WTC11 (cell line): Measurements from ENCODE around the gene SLC47A2.

Experiments used
- FOXJ3 ChIP-seq: sonication (generic); formaldehyde crosslinking; IDR thresholded peaks from 2 replicates; pipeline ENCODE4 v1.9.0; 2021; ENCODE audit warnings: missing genetic modification reagents, mild to moderate bottlenecking, borderline replicate concordance
- FOXP1 ChIP-seq: sonication (generic); formaldehyde crosslinking; IDR thresholded peaks from 2 replicates; pipeline ENCODE4 v1.8.0; 2022; ENCODE audit warnings: missing genetic modification reagents, mild to moderate bottlenecking, moderate library complexity, borderline replicate concordance
- HMGA2 ChIP-seq: fragments of 250-450 bp; sonication (Bioruptor Pico); IDR thresholded peaks from 2 replicates; pipeline ENCODE4 v1.4.0; 2021; ENCODE audit warnings: mild to moderate bottlenecking, moderate library complexity
- IRF2 ChIP-seq: sonication (generic); formaldehyde crosslinking; IDR thresholded peaks from 2 replicates; pipeline ENCODE4 v1.8.0; 2022; ENCODE audit warnings: low read depth, missing genetic modification reagents, borderline replicate concordance
- JAZF1 ChIP-seq: fragments of 250-450 bp; sonication (Bioruptor Pico); IDR thresholded peaks from 2 replicates; pipeline ENCODE4 v1.9.0; 2021; ENCODE audit warnings: moderate library complexity, mild to moderate bottlenecking, inconsistent platforms
- KAT7 ChIP-seq: sonication (generic); formaldehyde crosslinking; IDR thresholded peaks from 2 replicates; pipeline ENCODE4 v1.8.1; 2023; ENCODE audit warnings: missing genetic modification reagents, mild to moderate bottlenecking, borderline replicate concordance
- TEAD4 ChIP-seq: sonication (generic); formaldehyde crosslinking; IDR thresholded peaks from 2 replicates; pipeline ENCODE4 v1.8.0; 2022; ENCODE audit warnings: mild to moderate bottlenecking, missing genetic modification reagents
- ZNF219 ChIP-seq: sonication (generic); formaldehyde crosslinking; IDR thresholded peaks from 2 replicates; pipeline ENCODE4 v1.8.0; 2023; ENCODE audit warnings: missing genetic modification reagents, mild to moderate bottlenecking, borderline replicate concordance
- ZNF423 ChIP-seq: fragments of 250-450 bp; sonication (Bioruptor Pico); IDR thresholded peaks from 2 replicates; pipeline ENCODE4 v2.1.2; 2022; ENCODE audit warnings: mild to moderate bottlenecking, moderate library complexity
- TF ChIP-seq, protein P1 (sequence below): sonication (generic); formaldehyde crosslinking; IDR thresholded peaks from 2 replicates; pipeline ENCODE4 v1.8.1; 2022; ENCODE audit warnings: mild to moderate bottlenecking, moderate library complexity, missing genetic modification reagents
- TF ChIP-seq, protein P2 (sequence below): sonication (generic); formaldehyde crosslinking; IDR thresholded peaks from 2 replicates; pipeline ENCODE4 v1.8.1; 2023; ENCODE audit warnings: mild to moderate bottlenecking, missing genetic modification reagents, moderate library complexity
- TF ChIP-seq, protein P3 (sequence below): fragments of 200-600 bp; IDR thresholded peaks from 2 replicates; pipeline ENCODE4 v1.8.0; 2022; ENCODE audit warnings: antibody characterized with exemption
- TF ChIP-seq, protein P4 (sequence below): sonication (generic); formaldehyde crosslinking; IDR thresholded peaks from 2 replicates; pipeline ENCODE4 v1.8.0; 2022; ENCODE audit warnings: mild to moderate bottlenecking, missing genetic modification reagents
- TF ChIP-seq, protein P5 (sequence below): sonication (generic); formaldehyde crosslinking; IDR thresholded peaks from 2 replicates; pipeline ENCODE4 v1.8.0; 2022; ENCODE audit warnings: mild to moderate bottlenecking, missing genetic modification reagents

DNA sequence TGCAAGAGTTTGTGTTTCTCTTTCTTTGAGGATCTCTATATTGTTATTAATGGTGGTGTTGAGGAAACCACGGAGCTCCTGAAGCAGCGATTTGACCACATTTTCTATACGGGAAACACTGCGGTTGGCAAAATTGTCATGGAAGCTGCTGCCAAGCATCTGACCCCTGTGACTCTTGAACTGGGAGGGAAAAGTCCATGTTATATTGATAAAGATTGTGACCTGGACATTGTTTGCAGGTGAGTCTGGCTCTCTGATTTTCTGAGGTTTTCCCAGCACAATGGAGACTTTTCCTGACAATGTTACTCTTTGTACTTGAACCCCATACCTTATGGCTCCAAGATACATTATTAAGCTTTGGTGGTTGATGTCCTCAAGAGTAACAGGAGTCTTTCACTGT, 60.0 kb downstream of the SLC47A2 start:
- TF ChIP-seq, protein P1, sequence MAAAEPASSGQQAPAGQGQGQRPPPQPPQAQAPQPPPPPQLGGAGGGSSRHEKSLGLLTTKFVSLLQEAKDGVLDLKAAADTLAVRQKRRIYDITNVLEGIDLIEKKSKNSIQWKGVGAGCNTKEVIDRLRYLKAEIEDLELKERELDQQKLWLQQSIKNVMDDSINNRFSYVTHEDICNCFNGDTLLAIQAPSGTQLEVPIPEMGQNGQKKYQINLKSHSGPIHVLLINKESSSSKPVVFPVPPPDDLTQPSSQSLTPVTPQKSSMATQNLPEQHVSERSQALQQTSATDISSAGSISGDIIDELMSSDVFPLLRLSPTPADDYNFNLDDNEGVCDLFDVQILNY (CRISPR knock-in tag), result no peak
- TF ChIP-seq, protein P2, sequence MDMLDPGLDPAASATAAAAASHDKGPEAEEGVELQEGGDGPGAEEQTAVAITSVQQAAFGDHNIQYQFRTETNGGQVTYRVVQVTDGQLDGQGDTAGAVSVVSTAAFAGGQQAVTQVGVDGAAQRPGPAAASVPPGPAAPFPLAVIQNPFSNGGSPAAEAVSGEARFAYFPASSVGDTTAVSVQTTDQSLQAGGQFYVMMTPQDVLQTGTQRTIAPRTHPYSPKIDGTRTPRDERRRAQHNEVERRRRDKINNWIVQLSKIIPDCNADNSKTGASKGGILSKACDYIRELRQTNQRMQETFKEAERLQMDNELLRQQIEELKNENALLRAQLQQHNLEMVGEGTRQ (CRISPR knock-in tag), result no peak
- TF ChIP-seq, protein P3, sequence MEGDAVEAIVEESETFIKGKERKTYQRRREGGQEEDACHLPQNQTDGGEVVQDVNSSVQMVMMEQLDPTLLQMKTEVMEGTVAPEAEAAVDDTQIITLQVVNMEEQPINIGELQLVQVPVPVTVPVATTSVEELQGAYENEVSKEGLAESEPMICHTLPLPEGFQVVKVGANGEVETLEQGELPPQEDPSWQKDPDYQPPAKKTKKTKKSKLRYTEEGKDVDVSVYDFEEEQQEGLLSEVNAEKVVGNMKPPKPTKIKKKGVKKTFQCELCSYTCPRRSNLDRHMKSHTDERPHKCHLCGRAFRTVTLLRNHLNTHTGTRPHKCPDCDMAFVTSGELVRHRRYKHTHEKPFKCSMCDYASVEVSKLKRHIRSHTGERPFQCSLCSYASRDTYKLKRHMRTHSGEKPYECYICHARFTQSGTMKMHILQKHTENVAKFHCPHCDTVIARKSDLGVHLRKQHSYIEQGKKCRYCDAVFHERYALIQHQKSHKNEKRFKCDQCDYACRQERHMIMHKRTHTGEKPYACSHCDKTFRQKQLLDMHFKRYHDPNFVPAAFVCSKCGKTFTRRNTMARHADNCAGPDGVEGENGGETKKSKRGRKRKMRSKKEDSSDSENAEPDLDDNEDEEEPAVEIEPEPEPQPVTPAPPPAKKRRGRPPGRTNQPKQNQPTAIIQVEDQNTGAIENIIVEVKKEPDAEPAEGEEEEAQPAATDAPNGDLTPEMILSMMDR, result no peak
- no peak for TF ChIP-seq JAZF1 (CRISPR knock-in tag)
- TF ChIP-seq FOXJ3 (CRISPR knock-in tag), result no peak
- TF ChIP-seq HMGA2, result no peak
- no peak for TF ChIP-seq KAT7
- TF ChIP-seq IRF2 (CRISPR knock-in tag), result no peak
- TF ChIP-seq FOXP1 (CRISPR knock-in tag), result no peak
- no peak for TF ChIP-seq TEAD4 (CRISPR knock-in tag)
- no peak for TF ChIP-seq ZNF423 (CRISPR knock-in tag)
- no peak for TF ChIP-seq ZNF219
- TF ChIP-seq, protein P4, sequence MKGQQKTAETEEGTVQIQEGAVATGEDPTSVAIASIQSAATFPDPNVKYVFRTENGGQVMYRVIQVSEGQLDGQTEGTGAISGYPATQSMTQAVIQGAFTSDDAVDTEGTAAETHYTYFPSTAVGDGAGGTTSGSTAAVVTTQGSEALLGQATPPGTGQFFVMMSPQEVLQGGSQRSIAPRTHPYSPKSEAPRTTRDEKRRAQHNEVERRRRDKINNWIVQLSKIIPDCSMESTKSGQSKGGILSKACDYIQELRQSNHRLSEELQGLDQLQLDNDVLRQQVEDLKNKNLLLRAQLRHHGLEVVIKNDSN (CRISPR knock-in tag), result no peak
- TF ChIP-seq, protein P5, sequence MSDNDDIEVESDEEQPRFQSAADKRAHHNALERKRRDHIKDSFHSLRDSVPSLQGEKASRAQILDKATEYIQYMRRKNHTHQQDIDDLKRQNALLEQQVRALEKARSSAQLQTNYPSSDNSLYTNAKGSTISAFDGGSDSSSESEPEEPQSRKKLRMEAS (CRISPR knock-in tag), result no peak
